Endometrium (tissue), 2 donors: ENCODE measurements around the gene PDE4D.
"Not testable (repeated sequence)": the region's sequence is repeated elsewhere in the genome, so short reads cannot be mapped to it uniquely, and the experiment has no call there.

ENCODE experiments used
- FAIRE-seq: peaks from 2 replicates; lab custom pipeline; 2012; peaks lifted over from hg19 to GRCh38; lab: Jason Lieb, UNC
- donor health status: control.
- donor health status: control.

The PDE4D gene

GRCh38 chr5:59421986-59422941, 471.3 kb downstream of the PDE4D start:
- no peak for FAIRE-seq

GRCh38 chr5:59420596-59420995, 472.9 kb downstream of the PDE4D start:
- no peak for FAIRE-seq

GRCh38 chr5:59418808-59419207, 474.7 kb downstream of the PDE4D start:
- FAIRE-seq: no peak

GRCh38 chr5:59416451-59416850, 477.1 kb downstream of the PDE4D start:
- no peak for FAIRE-seq

- no peak for FAIRE-seq
Measured at GRCh38 chr5:59416026-59416425, 477.5 kb downstream of the PDE4D start.

GRCh38 chr5:59412428-59412827, 481.1 kb downstream of the PDE4D start:
- no peak for FAIRE-seq

GRCh38 chr5:59408997-59409396, 484.5 kb downstream of the PDE4D start:
- not testable (repeated sequence) for FAIRE-seq

GRCh38 chr5:59407967-59408366, 485.6 kb downstream of the PDE4D start:
- no peak for FAIRE-seq

GRCh38 chr5:59401637-59402036, 491.9 kb downstream of the PDE4D start:
- FAIRE-seq: no peak

GRCh38 chr5:59394956-59395355, 498.6 kb downstream of the PDE4D start:
- FAIRE-seq: not testable (repeated sequence)

GRCh38 chr5:59393585-59394420, 499.7 kb downstream of the PDE4D start:
- no peak for FAIRE-seq

- no peak for FAIRE-seq
Measured at GRCh38 chr5:59391576-59391975, 501.9 kb downstream of the PDE4D start.

- no peak for FAIRE-seq
Measured at GRCh38 chr5:59390989-59391388, 502.5 kb downstream of the PDE4D start.

- peak; percentile 96 for FAIRE-seq
Measured at GRCh38 chr5:59390074-59390659, 503.4 kb downstream of the PDE4D start.

- no peak for FAIRE-seq
Measured at GRCh38 chr5:59387127-59387526, 506.4 kb downstream of the PDE4D start.

- no peak for FAIRE-seq
Measured at GRCh38 chr5:59385700-59386099, 507.8 kb downstream of the PDE4D start.

GRCh38 chr5:59380350-59380951, 513.1 kb downstream of the PDE4D start:
- peak; percentile 99 for FAIRE-seq

- not testable (repeated sequence) for FAIRE-seq
Measured at GRCh38 chr5:59374036-59374435, 519.5 kb downstream of the PDE4D start.

- FAIRE-seq: no peak
Measured at GRCh38 chr5:59371525-59372127, 521.9 kb downstream of the PDE4D start.

GRCh38 chr5:59368951-59369350, 524.6 kb downstream of the PDE4D start:
- no peak for FAIRE-seq

- peak; percentile 62 for FAIRE-seq
Measured at GRCh38 chr5:59367791-59368394, 525.6 kb downstream of the PDE4D start.
